ENCODE measurements around the gene SLC35F4. TPM values are rescaled to one million over a fixed set of nuclear protein-coding genes. Genes with fewer than 3 reads are reported as not detected.

SLC35F4 gene
- total and polyA plus RNA-seq, 2 donors from 2014 or later, result 0.30 TPM; not detected in 1

- Histone ChIP-seq H3K9ac (ENCODE audit: low read length in 3 of 3) (no peak overlapping the region), H3K4me1 (ENCODE audit: control insufficient read depth in 2 of 3, insufficient read depth in 2 of 3, low read depth in 1 of 3, low read length in 3 of 3) (no peaks in the 10 kb centered on the region), H3K27me3 (ENCODE audit: control insufficient read depth, insufficient read depth, low read length) (no peaks in the 10 kb centered on the region), H3K9me3 (ENCODE audit: control insufficient read depth in 2 of 3, insufficient read depth in 1 of 3, low read length in 3 of 3) (no peaks in the 10 kb centered on the region), H3K27ac (ENCODE audit: low read depth in 2 of 2, low read length in 2 of 2) (no peak overlapping the region), H3K4me3 (ENCODE audit: low read length in 3 of 3) (no peak overlapping the region), H3K36me3 (ENCODE audit: control insufficient read depth in 2 of 3, insufficient read depth in 3 of 3, low read length in 3 of 3) (no peaks in the 10 kb centered on the region)
- TF ChIP-seq CTCF (IDR thresholded peaks at IDR 0.05; ENCODE audit: borderline replicate concordance, extremely low read depth, insufficient read depth), result no peak
- FAIRE-seq, result no peak
- intact Hi-C loops (cut with DNase I), result no loop called here
- DNase-seq, result no peak
Observed at GRCh38 chr14:57657487-57657886, 208.4 kb downstream of the SLC35F4 start.

GRCh38 chr14:57656853-57657252 is 209.0 kb downstream of the SLC35F4 start:
- H3K27me3 ChIP-seq (ENCODE audit: control insufficient read depth, insufficient read depth, low read length), result no peaks in the 10 kb centered on the region
- no peaks in the 10 kb centered on the region for H3K9me3 ChIP-seq (ENCODE audit: control insufficient read depth in 2 of 3, insufficient read depth in 1 of 3, low read length in 3 of 3)
- no peak overlapping the region for H3K9ac ChIP-seq (ENCODE audit: low read length in 3 of 3)
- intact Hi-C loops (cut with DNase I), result no loop called here
- H3K4me3 ChIP-seq (ENCODE audit: low read length in 3 of 3), result no peak overlapping the region
- no peaks in the 10 kb centered on the region for H3K4me1 ChIP-seq (ENCODE audit: control insufficient read depth in 2 of 3, insufficient read depth in 2 of 3, low read depth in 1 of 3, low read length in 3 of 3)
- DNase-seq (no peak), FAIRE-seq (no peak)
- H3K27ac ChIP-seq (ENCODE audit: low read depth in 2 of 2, low read length in 2 of 2), result no peak overlapping the region
- no peak for TF ChIP-seq CTCF (IDR thresholded peaks at IDR 0.05; ENCODE audit: borderline replicate concordance, extremely low read depth, insufficient read depth)
- no peaks in the 10 kb centered on the region for H3K36me3 ChIP-seq (ENCODE audit: control insufficient read depth in 2 of 3, insufficient read depth in 3 of 3, low read length in 3 of 3)

- Histone ChIP-seq H3K9me3 (ENCODE audit: control insufficient read depth in 2 of 3, insufficient read depth in 1 of 3, low read length in 3 of 3) (no peaks in the 10 kb centered on the region), H3K4me1 (ENCODE audit: control insufficient read depth in 2 of 3, insufficient read depth in 2 of 3, low read depth in 1 of 3, low read length in 3 of 3) (no peaks in the 10 kb centered on the region), H3K36me3 (ENCODE audit: control insufficient read depth in 2 of 3, insufficient read depth in 3 of 3, low read length in 3 of 3) (no peaks in the 10 kb centered on the region), H3K27ac (ENCODE audit: low read depth in 2 of 2, low read length in 2 of 2) (no peak overlapping the region), H3K4me3 (ENCODE audit: low read length in 3 of 3) (no peak overlapping the region), H3K27me3 (ENCODE audit: control insufficient read depth, insufficient read depth, low read length) (no peaks in the 10 kb centered on the region), H3K9ac (ENCODE audit: low read length in 3 of 3) (no peak overlapping the region)
- FAIRE-seq, result no peak
- intact Hi-C loops (cut with DNase I), result no loop called here
- TF ChIP-seq CTCF (IDR thresholded peaks at IDR 0.05; ENCODE audit: borderline replicate concordance, extremely low read depth, insufficient read depth), result no peak
- DNase-seq, result no peak
Observed at GRCh38 chr14:57652769-57653168, 213.1 kb downstream of the SLC35F4 start.

- H3K4me1 ChIP-seq (ENCODE audit: control insufficient read depth in 2 of 3, insufficient read depth in 2 of 3, low read depth in 1 of 3, low read length in 3 of 3), result no peaks in the 10 kb centered on the region
- no peaks in the 10 kb centered on the region for H3K9me3 ChIP-seq (ENCODE audit: control insufficient read depth in 2 of 3, insufficient read depth in 1 of 3, low read length in 3 of 3)
- no peak for TF ChIP-seq CTCF (IDR thresholded peaks at IDR 0.05; ENCODE audit: borderline replicate concordance, extremely low read depth, insufficient read depth)
- intact Hi-C loops (cut with DNase I), result no loop called here
- no peaks in the 10 kb centered on the region for H3K36me3 ChIP-seq (ENCODE audit: control insufficient read depth in 2 of 3, insufficient read depth in 3 of 3, low read length in 3 of 3)
- no peak overlapping the region for H3K4me3 ChIP-seq (ENCODE audit: low read length in 3 of 3)
- no peak overlapping the region for H3K27ac ChIP-seq (ENCODE audit: low read depth in 2 of 2, low read length in 2 of 2)
- FAIRE-seq (no peak), DNase-seq (no peak)
- H3K9ac ChIP-seq (ENCODE audit: low read length in 3 of 3), result no peak overlapping the region
- no peaks in the 10 kb centered on the region for H3K27me3 ChIP-seq (ENCODE audit: control insufficient read depth, insufficient read depth, low read length)
Observed at GRCh38 chr14:57641776-57642175, 224.1 kb downstream of the SLC35F4 start.

Data from kidney (tissue), 14 donors.